ENCODE data around the gene SPINT2. TPM values are rescaled to one million over a fixed set of nuclear protein-coding genes. Genes with fewer than 3 reads are reported as not detected.
"Not testable (repeated sequence)": the region's sequence is repeated elsewhere in the genome, so short reads cannot be mapped to it uniquely, and the experiment has no call there.

Gene SPINT2
- total RNA-seq, 3 donors from 2014 or later (not counting 1 experiment from before 2014, with no cell fraction given), result 2.7 to 13.7 (median 6.9) TPM

- H3K4me1 ChIP-seq (ENCODE audit: control insufficient read depth, insufficient read depth, low read length), result peaks cover 11% of the 10 kb centered on the region
- H3K9me3 ChIP-seq (ENCODE audit: control insufficient read depth, insufficient read depth, low read length), result no peaks in the 10 kb centered on the region
- H3K4me3 ChIP-seq (ENCODE audit: low read length), result no peak overlapping the region
- Mint-ChIP-seq H3K27ac (no peak overlapping the region), H3K4me1 (peaks cover 7 to 20% of the 10 kb centered on the region in 2 donors), H3K27me3 (ENCODE audit: low read depth in 2 of 2) (peaks cover 44 to 53% of the 10 kb centered on the region in 2 donors), H3K36me3 (no peaks in the 10 kb centered on the region), H3K9me3 (no peaks in the 10 kb centered on the region), H3K4me3 (peak overlapping the region; percentile 13)
- peaks cover 40% of the 10 kb centered on the region for H3K27me3 ChIP-seq (ENCODE audit: control insufficient read depth, insufficient read depth, low read length)
- TF ChIP-seq CTCF (IDR thresholded peaks at IDR 0.05), result no peak
- H3K36me3 ChIP-seq (ENCODE audit: control insufficient read depth, insufficient read depth, low read length), result no peaks in the 10 kb centered on the region
- intact Hi-C loops (cut with micrococcal nuclease), result loop anchor here (10.0 kb wide), 1 partner anchor 325 kb away; the partner anchor contains the start of genes SIPA1L3 and WDR87
- DNase-seq (peak in 1 of 2 donors; percentile 79), ATAC-seq (peak; percentile 65 to 85 (median 67))
- 2% methylated on average over 53 of the region's 54 CpGs for WGBS (ENCODE audit: insufficient coverage)
- no peak overlapping the region for H3K27ac ChIP-seq (ENCODE audit: low read length)
Observed at GRCh38 chr19:38229585-38230073, 34.7 kb upstream of the SPINT2 start.

DNA sequence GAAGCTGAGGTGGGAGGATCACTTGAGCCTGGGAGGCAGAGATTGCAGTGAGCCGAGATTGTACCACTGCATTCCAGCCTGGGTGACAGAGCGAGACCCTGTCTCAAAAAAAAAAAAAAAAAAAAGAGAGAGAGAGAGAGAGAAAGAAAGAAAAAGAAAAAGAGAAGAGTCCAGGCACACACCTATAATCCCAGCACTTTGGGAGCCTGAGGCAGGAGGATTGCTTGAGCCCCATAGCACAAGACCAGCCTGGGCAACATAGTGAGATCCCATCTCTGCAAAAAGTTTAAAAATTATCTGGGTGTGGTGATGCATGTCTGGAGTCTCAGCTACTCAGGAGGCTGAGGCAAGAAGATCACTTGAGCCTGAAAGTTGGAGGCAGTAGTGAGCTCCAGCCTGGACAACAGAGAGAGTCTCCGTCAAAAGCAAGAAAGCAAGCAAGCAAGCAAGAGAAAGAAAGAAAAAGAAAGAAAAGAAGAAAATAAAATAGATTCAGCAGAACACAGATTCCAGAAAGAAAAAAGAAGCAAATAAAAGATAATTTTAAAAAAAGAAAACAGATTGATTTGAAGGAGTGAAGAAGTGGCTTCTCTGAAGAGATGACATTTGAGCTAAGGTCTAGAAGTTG is 33.8 kb upstream of the SPINT2 start:
- DNase-seq; H3K27ac Mint-ChIP-seq; H3K4me3 Mint-ChIP-seq; H3K9me3 ChIP-seq (ENCODE audit: control insufficient read depth, insufficient read depth, low read length); H3K4me1 ChIP-seq (ENCODE audit: control insufficient read depth, insufficient read depth, low read length); H3K36me3 ChIP-seq (ENCODE audit: control insufficient read depth, insufficient read depth, low read length); ATAC-seq; H3K9me3 Mint-ChIP-seq; H3K36me3 Mint-ChIP-seq; H3K4me3 ChIP-seq (ENCODE audit: low read length); intact Hi-C loops (cut with micrococcal nuclease); H3K27ac ChIP-seq (ENCODE audit: low read length): not testable (repeated sequence)
- WGBS (ENCODE audit: insufficient coverage), result 73% methylated on average over 1 of the region's 3 CpGs
- Mint-ChIP-seq H3K27me3 (ENCODE audit: low read depth in 2 of 2) (peaks cover 43 to 56% of the 10 kb centered on the region in 2 donors), H3K4me1 (peaks cover 6 to 20% of the 10 kb centered on the region in 2 donors)
- peaks cover 32% of the 10 kb centered on the region for H3K27me3 ChIP-seq (ENCODE audit: control insufficient read depth, insufficient read depth, low read length)

DNA sequence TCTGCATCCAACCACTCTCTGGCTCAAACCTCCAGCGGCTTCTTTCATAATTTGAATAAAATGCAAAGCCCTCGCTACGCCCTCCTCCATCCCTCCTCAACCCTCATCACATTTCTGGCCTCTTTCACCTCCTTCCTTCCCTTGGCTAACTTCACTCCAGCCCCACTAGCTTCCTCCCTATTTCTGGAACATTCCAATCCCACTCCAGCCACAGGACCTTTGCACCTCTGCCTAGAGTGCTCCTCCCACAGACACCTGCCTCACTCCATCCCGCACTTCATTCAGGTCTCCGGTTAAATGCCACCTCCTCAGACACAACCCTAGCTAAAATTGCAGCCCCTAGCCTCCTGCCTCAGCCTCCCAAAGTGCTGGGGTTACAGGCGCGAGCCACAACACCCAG is 32.5 kb upstream of the SPINT2 start:
- Mint-ChIP-seq H3K27ac (no peak overlapping the region), H3K36me3 (no peaks in the 10 kb centered on the region), H3K27me3 (ENCODE audit: low read depth in 2 of 2) (peaks cover 36 to 52% of the 10 kb centered on the region in 2 donors), H3K9me3 (no peaks in the 10 kb centered on the region), H3K4me1 (peaks cover under 1 to 12% of the 10 kb centered on the region in 2 donors), H3K4me3 (no peak overlapping the region)
- DNase-seq (no peak), ATAC-seq (no peak)
- H3K4me3 ChIP-seq (ENCODE audit: low read length), result no peak overlapping the region
- no peak overlapping the region for H3K27ac ChIP-seq (ENCODE audit: low read length)
- peaks cover 9% of the 10 kb centered on the region for H3K4me1 ChIP-seq (ENCODE audit: control insufficient read depth, insufficient read depth, low read length)
- peaks cover 22% of the 10 kb centered on the region for H3K27me3 ChIP-seq (ENCODE audit: control insufficient read depth, insufficient read depth, low read length)
- H3K9me3 ChIP-seq (ENCODE audit: control insufficient read depth, insufficient read depth, low read length), result no peaks in the 10 kb centered on the region
- no peak for TF ChIP-seq CTCF (IDR thresholded peaks at IDR 0.05)
- 95% methylated on average over 5 of the region's 7 CpGs for WGBS (ENCODE audit: insufficient coverage)
- H3K36me3 ChIP-seq (ENCODE audit: control insufficient read depth, insufficient read depth, low read length), result no peaks in the 10 kb centered on the region
- intact Hi-C loops (cut with micrococcal nuclease), result no loop called here

DNA sequence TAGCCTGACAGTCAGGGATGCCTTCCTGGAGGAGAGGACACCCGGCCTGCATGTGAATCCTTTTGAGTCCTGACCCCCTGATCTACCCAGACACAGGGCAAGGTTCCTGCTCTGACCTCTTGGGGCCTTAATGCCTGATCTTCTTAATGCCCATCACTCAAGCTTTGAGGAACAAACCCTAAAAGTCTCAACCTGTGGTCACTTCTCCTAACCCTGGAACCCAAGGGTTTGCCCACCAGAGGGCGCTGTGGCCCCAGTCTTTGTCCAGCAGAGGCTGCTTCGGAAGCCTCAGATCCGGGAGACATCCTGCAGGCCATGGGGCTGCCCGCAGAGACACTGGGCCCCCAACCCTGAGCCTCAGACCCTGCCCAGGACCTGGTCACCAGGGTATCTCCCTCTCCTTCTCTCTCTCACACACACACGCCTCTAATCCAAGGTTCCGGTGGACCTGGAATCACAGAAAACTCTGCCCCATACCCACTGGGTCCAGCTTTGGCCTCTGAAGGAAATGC is 30.6 kb upstream of the SPINT2 start:
- H3K27me3 ChIP-seq (ENCODE audit: control insufficient read depth, insufficient read depth, low read length), result peaks cover 6% of the 10 kb centered on the region

More for the DNA sequence above, 30.6 kb upstream of the SPINT2 start:
- Mint-ChIP-seq H3K27me3 (ENCODE audit: low read depth in 2 of 2) (peaks cover 28 to 43% of the 10 kb centered on the region in 2 donors), H3K9me3 (no peaks in the 10 kb centered on the region), H3K4me3 (no peak overlapping the region), H3K27ac (no peak overlapping the region), H3K36me3 (no peaks in the 10 kb centered on the region), H3K4me1 (peaks cover 0 to 3% of the 10 kb centered on the region in 2 donors)
- peak; percentile 59 for TF ChIP-seq CTCF (IDR thresholded peaks at IDR 0.05)
- Histone ChIP-seq H3K4me3 (ENCODE audit: low read length) (no peak overlapping the region), H3K9me3 (ENCODE audit: control insufficient read depth, insufficient read depth, low read length) (no peaks in the 10 kb centered on the region), H3K27ac (ENCODE audit: low read length) (no peak overlapping the region), H3K36me3 (ENCODE audit: control insufficient read depth, insufficient read depth, low read length) (no peaks in the 10 kb centered on the region), H3K4me1 (ENCODE audit: control insufficient read depth, insufficient read depth, low read length) (peaks cover 5% of the 10 kb centered on the region)
- 33% methylated on average over 7 of the region's 7 CpGs for WGBS (ENCODE audit: insufficient coverage)
- ATAC-seq, result peak; percentile 67 to 77 (median 72)
- DNase-seq, result peak; percentile 73 to 82
- intact Hi-C loops (cut with micrococcal nuclease), result loop anchor here (2.0 kb wide), 1 partner anchor 101 kb away; the partner anchor contains the start of gene CATSPERG

All from natural killer cell (primary cell).